Keratinocyte (primary cell): ENCODE measurements around the gene FMN2.

Experiments
- EZH2 ChIP-seq: IDR thresholded peaks from one replicate; pipeline ENCODE4 v1.6.1; 2012; ENCODE audit warnings: inconsistent platforms, mild to moderate bottlenecking, low read length, moderate library complexity
- TF ChIP-seq, protein P1 (sequence below), 3 experiments: IDR thresholded peaks in 1 of 3; conservative IDR thresholded peaks in 1 of 3; optimal IDR thresholded peaks in 1 of 3; 2 replicates in 2 of 3; 3 replicates in 1 of 3; pipeline versions ENCODE3 to v1.5.1; 2011; ENCODE audit warnings: low read length in 3 of 3, mild to moderate bottlenecking in 3 of 3, moderate library complexity in 2 of 3, control low read depth in 1 of 3, inconsistent platforms in 1 of 3; ENCODE audit not compliant: insufficient read depth in 2 of 3; ENCODE audit errors: extremely low read depth in 1 of 3

- TF ChIP-seq, protein P1, sequence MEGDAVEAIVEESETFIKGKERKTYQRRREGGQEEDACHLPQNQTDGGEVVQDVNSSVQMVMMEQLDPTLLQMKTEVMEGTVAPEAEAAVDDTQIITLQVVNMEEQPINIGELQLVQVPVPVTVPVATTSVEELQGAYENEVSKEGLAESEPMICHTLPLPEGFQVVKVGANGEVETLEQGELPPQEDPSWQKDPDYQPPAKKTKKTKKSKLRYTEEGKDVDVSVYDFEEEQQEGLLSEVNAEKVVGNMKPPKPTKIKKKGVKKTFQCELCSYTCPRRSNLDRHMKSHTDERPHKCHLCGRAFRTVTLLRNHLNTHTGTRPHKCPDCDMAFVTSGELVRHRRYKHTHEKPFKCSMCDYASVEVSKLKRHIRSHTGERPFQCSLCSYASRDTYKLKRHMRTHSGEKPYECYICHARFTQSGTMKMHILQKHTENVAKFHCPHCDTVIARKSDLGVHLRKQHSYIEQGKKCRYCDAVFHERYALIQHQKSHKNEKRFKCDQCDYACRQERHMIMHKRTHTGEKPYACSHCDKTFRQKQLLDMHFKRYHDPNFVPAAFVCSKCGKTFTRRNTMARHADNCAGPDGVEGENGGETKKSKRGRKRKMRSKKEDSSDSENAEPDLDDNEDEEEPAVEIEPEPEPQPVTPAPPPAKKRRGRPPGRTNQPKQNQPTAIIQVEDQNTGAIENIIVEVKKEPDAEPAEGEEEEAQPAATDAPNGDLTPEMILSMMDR (optimal IDR thresholded peaks at IDR 0.05 in 1 of 3, IDR thresholded peaks at IDR 0.05 in 1 of 3, conservative IDR thresholded peaks at IDR 0.05 in 1 of 3; ENCODE audit: extremely low read depth in 1 of 3, insufficient read depth in 2 of 3, low read length in 3 of 3), result no peak
- no peak for TF ChIP-seq EZH2
Observed at GRCh38 chr1:240278082-240278481, 186.4 kb downstream of the FMN2 start.
